HepG2 (cell line): ENCODE measurements around the gene LINGO1. TPM values are rescaled to one million over a fixed set of nuclear protein-coding genes. Genes with fewer than 3 reads are reported as not detected.
A peak's percentile ranks its signal among the peaks of the same experiment; 100 is the strongest.

Experiments
- AKAP8 ChIP-seq: sonication (generic); formaldehyde crosslinking; IDR thresholded peaks from 2 replicates; pipeline ENCODE4 v1.5.1; 2020; ENCODE audit warnings: mild to moderate bottlenecking, missing genetic modification reagents
- EZH2 ChIP-seq: conservative IDR thresholded peaks from 2 replicates; pipeline ENCODE4 v1.6.1; 2012; ENCODE audit warnings: mild to moderate bottlenecking, low read depth, low read length, moderate library complexity
- FOXJ3 ChIP-seq: sonication (generic); formaldehyde crosslinking; IDR thresholded peaks from 2 replicates; pipeline ENCODE4 v1.4.0; 2020; ENCODE audit warnings: missing genetic modification reagents, mild to moderate bottlenecking, borderline replicate concordance
- GFI1 ChIP-seq: sonication (generic); formaldehyde crosslinking; IDR thresholded peaks from 2 replicates; pipeline ENCODE4 v1.5.0; 2020; ENCODE audit warnings: missing genetic modification reagents, mild to moderate bottlenecking, borderline replicate concordance
- IKZF1 ChIP-seq: fragments of 450-650 bp; IDR thresholded peaks from 2 replicates; pipeline ENCODE4 v1.7.1; 2016
- MAF1 ChIP-seq: sonication (generic); formaldehyde crosslinking; IDR thresholded peaks from 2 replicates; pipeline ENCODE4 v1.5.0; 2020; ENCODE audit warnings: missing genetic modification reagents, borderline replicate concordance
- NFKB2 ChIP-seq: sonication (generic); formaldehyde crosslinking; IDR thresholded peaks from 2 replicates; pipeline ENCODE4 v1.4.0; 2020; ENCODE audit warnings: missing genetic modification reagents, borderline replicate concordance
- NR2C2 ChIP-seq: sonication (generic); formaldehyde crosslinking; IDR thresholded peaks from 2 replicates; pipeline ENCODE4 v1.4.0; 2020; ENCODE audit warnings: missing genetic modification reagents, mild to moderate bottlenecking, moderate library complexity, borderline replicate concordance
- PHB2 ChIP-seq: fragments of 450-650 bp; IDR thresholded peaks from 2 replicates; pipeline ENCODE4 v1.6.1; 2018; ENCODE audit not compliant: partially characterized antibody
- SMAD9 ChIP-seq: sonication (generic); formaldehyde crosslinking; IDR thresholded peaks from 2 replicates; pipeline ENCODE4 v1.5.1; 2020; ENCODE audit warnings: mild to moderate bottlenecking, missing genetic modification reagents
- SSRP1 ChIP-seq: IDR thresholded peaks from 2 replicates; pipeline ENCODE4 v1.6.1; 2016; ENCODE audit warnings: control low read depth
- THYN1 ChIP-seq: sonication (generic); formaldehyde crosslinking; IDR thresholded peaks from 2 replicates; pipeline ENCODE4 v1.8.1; 2023; ENCODE audit warnings: low read depth, mild to moderate bottlenecking, moderate library complexity, missing genetic modification reagents, borderline replicate concordance
- ZNF446 ChIP-seq: sonication (generic); formaldehyde crosslinking; IDR thresholded peaks from 2 replicates; pipeline ENCODE4 v1.5.0; 2020; ENCODE audit warnings: mild to moderate bottlenecking, missing genetic modification reagents
- ZNF562 ChIP-seq: sonication (generic); formaldehyde crosslinking; IDR thresholded peaks from 2 replicates; pipeline ENCODE4 v1.8.0; 2022; ENCODE audit warnings: missing genetic modification reagents, borderline replicate concordance
- ZNF577 ChIP-seq: sonication (generic); formaldehyde crosslinking; IDR thresholded peaks from 2 replicates; pipeline ENCODE4 v1.4.0; 2020; ENCODE audit warnings: mild to moderate bottlenecking, low read depth, missing genetic modification reagents, borderline replicate concordance
- ZNF749 ChIP-seq: sonication (generic); formaldehyde crosslinking; IDR thresholded peaks from 2 replicates; pipeline ENCODE4 v1.8.0; 2022; ENCODE audit warnings: mild to moderate bottlenecking, missing genetic modification reagents, moderate library complexity, borderline replicate concordance
- polyA plus RNA-seq, 8 experiments: library from polyadenylated mRNA; depleted of rRNA in 3 of 8; stranded (reverse) in 7 of 8; unstranded in 1 of 8; fragments of >200 nt; fragmentation: Illumina TruSeq in 4 of 8; extraction: Trizol in 4 of 8; gene quantifications; 2 replicates each; pipeline versions ENCODE4 v1.2.1 to v1.2.3, GENCODE V29; 2011 to 2016; ENCODE audit warnings: low read depth in 4 of 8, missing spikeins in 1 of 8, mixed read lengths in 1 of 8; ENCODE audit not compliant: insufficient read depth in 1 of 8
- total RNA-seq, 5 experiments: library from RNA; depleted of rRNA; stranded (reverse); fragments of >200 nt; fragmentation: Illumina TruSeq; extraction: Trizol; gene quantifications; 2 replicates each; pipeline ENCODE4 v1.2.3, GENCODE V29; 2016; ENCODE audit warnings: low read depth in 1 of 5
- TF ChIP-seq, protein P1 (sequence below): IDR thresholded peaks from 2 replicates; pipeline ENCODE4 v1.6.1; 2016; ENCODE audit warnings: control low read depth
- TF ChIP-seq, protein P2 (sequence below): sonication (generic); formaldehyde crosslinking; IDR thresholded peaks from 2 replicates; pipeline ENCODE4 v1.8.0; 2023; ENCODE audit warnings: mild to moderate bottlenecking, missing genetic modification reagents
- TF ChIP-seq, protein P3 (sequence below): sonication (generic); formaldehyde crosslinking; IDR thresholded peaks from 2 replicates; pipeline ENCODE4 v1.5.0; 2020; ENCODE audit warnings: mild to moderate bottlenecking, missing genetic modification reagents
- TF ChIP-seq, protein P4 (sequence below): sonication (generic); formaldehyde crosslinking; IDR thresholded peaks from 2 replicates; pipeline ENCODE4 v1.4.0; 2020; ENCODE audit warnings: missing genetic modification reagents, low read depth, mild to moderate bottlenecking, borderline replicate concordance
- TF ChIP-seq, protein P5 (sequence below): sonication (generic); formaldehyde crosslinking; IDR thresholded peaks from 2 replicates; pipeline ENCODE4 v1.4.0; 2020; ENCODE audit warnings: missing genetic modification reagents

The LINGO1 gene
- total and polyA plus RNA-seq, 2 of the 13 experiments (the other 11 are each of a cell fraction or from before 2014, with no cell fraction given), result 0.07 TPM; not detected in 1

DNA sequence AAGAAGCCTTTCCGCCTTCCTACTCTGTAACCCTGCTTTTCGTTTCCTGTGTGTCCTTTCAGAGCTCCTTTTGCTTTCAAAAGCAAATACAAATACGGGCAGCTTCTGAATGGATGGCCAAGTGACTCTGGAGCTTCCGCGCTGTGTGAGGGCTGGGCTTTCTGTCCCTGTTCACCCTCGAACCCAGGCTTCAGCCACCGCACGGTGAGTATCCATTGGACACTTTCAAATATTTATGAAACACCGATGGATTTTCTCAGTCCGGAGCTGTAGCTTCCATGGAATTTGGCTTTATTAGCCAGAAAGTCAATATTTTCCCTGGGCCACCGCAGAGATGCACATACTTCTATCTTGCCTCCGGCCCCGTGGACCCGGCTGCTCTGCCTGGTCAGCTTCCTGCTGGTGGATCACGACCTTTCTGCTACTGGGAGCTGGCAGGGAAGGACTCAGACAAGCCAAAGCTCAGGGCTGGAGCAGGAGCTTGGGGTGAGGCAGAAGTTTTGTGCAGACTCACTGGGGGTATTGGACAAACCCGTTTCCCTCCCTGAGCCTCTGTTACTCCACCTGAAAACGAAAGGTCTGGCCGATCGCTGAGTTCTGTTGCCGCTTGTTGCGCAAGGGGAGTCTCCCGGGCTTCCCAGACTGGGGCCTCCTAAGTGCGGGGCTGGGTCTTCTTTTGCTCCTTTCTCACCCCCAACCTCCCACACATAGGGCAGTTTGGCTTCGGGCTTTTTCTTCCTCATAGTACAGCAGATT lies 63.6 kb downstream of the LINGO1 start (continued):
- TF ChIP-seq ZNF577 (CRISPR knock-in tag), result no peak
- TF ChIP-seq THYN1 (CRISPR knock-in tag), result no peak
- TF ChIP-seq PHB2, result no peak
- no peak for TF ChIP-seq NR2C2 (CRISPR knock-in tag)
- TF ChIP-seq, protein P1, sequence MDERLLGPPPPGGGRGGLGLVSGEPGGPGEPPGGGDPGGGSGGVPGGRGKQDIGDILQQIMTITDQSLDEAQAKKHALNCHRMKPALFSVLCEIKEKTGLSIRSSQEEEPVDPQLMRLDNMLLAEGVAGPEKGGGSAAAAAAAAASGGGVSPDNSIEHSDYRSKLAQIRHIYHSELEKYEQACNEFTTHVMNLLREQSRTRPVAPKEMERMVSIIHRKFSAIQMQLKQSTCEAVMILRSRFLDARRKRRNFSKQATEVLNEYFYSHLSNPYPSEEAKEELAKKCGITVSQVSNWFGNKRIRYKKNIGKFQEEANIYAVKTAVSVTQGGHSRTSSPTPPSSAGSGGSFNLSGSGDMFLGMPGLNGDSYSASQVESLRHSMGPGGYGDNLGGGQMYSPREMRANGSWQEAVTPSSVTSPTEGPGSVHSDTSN (CRISPR knock-in tag), result no peak
- no peak for TF ChIP-seq IKZF1
- TF ChIP-seq, protein P2, sequence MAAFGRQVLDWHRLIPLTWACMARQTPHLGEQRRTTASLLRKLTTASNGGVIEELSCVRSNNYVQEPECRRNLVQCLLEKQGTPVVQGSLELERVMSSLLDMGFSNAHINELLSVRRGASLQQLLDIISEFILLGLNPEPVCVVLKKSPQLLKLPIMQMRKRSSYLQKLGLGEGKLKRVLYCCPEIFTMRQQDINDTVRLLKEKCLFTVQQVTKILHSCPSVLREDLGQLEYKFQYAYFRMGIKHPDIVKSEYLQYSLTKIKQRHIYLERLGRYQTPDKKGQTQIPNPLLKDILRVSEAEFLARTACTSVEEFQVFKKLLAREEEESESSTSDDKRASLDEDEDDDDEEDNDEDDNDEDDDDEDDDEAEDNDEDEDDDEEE (CRISPR knock-in tag), result no peak
- no peak for TF ChIP-seq GFI1 (CRISPR knock-in tag)
- no peak for TF ChIP-seq EZH2
- no peak; the same call in 1 of the 2 replicates for TF ChIP-seq FOXJ3 (CRISPR knock-in tag)
- no peak for TF ChIP-seq MAF1 (CRISPR knock-in tag)
- TF ChIP-seq, protein P3, sequence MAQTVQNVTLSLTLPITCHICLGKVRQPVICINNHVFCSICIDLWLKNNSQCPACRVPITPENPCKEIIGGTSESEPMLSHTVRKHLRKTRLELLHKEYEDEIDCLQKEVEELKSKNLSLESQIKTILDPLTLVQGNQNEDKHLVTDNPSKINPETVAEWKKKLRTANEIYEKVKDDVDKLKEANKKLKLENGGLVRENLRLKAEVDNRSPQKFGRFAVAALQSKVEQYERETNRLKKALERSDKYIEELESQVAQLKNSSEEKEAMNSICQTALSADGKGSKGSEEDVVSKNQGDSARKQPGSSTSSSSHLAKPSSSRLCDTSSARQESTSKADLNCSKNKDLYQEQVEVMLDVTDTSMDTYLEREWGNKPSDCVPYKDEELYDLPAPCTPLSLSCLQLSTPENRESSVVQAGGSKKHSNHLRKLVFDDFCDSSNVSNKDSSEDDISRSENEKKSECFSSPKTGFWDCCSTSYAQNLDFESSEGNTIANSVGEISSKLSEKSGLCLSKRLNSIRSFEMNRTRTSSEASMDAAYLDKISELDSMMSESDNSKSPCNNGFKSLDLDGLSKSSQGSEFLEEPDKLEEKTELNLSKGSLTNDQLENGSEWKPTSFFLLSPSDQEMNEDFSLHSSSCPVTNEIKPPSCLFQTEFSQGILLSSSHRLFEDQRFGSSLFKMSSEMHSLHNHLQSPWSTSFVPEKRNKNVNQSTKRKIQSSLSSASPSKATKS (CRISPR knock-in tag), result no peak
- TF ChIP-seq ZNF562 (CRISPR knock-in tag), result no peak
- TF ChIP-seq, protein P4, sequence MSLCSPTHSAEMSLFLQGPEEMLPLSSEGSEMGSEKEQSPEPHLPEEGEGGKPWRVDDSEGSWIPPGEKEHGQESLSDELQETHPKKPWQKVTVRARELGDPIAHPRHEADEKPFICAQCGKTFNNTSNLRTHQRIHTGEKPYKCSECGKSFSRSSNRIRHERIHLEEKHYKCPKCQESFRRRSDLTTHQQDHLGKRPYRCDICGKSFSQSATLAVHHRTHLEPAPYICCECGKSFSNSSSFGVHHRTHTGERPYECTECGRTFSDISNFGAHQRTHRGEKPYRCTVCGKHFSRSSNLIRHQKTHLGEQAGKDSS, result no peak
- TF ChIP-seq SMAD9 (CRISPR knock-in tag), result no peak
- TF ChIP-seq, protein P5, sequence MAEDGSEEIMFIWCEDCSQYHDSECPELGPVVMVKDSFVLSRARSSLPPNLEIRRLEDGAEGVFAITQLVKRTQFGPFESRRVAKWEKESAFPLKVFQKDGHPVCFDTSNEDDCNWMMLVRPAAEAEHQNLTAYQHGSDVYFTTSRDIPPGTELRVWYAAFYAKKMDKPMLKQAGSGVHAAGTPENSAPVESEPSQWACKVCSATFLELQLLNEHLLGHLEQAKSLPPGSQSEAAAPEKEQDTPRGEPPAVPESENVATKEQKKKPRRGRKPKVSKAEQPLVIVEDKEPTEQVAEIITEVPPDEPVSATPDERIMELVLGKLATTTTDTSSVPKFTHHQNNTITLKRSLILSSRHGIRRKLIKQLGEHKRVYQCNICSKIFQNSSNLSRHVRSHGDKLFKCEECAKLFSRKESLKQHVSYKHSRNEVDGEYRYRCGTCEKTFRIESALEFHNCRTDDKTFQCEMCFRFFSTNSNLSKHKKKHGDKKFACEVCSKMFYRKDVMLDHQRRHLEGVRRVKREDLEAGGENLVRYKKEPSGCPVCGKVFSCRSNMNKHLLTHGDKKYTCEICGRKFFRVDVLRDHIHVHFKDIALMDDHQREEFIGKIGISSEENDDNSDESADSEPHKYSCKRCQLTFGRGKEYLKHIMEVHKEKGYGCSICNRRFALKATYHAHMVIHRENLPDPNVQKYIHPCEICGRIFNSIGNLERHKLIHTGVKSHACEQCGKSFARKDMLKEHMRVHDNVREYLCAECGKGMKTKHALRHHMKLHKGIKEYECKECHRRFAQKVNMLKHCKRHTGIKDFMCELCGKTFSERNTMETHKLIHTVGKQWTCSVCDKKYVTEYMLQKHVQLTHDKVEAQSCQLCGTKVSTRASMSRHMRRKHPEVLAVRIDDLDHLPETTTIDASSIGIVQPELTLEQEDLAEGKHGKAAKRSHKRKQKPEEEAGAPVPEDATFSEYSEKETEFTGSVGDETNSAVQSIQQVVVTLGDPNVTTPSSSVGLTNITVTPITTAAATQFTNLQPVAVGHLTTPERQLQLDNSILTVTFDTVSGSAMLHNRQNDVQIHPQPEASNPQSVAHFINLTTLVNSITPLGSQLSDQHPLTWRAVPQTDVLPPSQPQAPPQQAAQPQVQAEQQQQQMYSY (CRISPR knock-in tag), result peak; percentile 31; the same call in 1 of the 2 replicates
- TF ChIP-seq ZNF446 (CRISPR knock-in tag), result no peak
- no peak for TF ChIP-seq ZNF749 (CRISPR knock-in tag)
- no peak for TF ChIP-seq AKAP8
- no peak for TF ChIP-seq SSRP1 (CRISPR knock-in tag)
- TF ChIP-seq NFKB2 (CRISPR knock-in tag), result no peak; the same call in 1 of the 2 replicates
